Bronchial epithelial cell (primary cell): Measurements from ENCODE around the gene LIMS2. TPM values are rescaled to one million over a fixed set of nuclear protein-coding genes. Genes with fewer than 3 reads are reported as not detected.

Experiments used
- DNase-seq: peaks from one replicate; pipeline ENCODE4 v3.0.0-alpha.2; 2010; ENCODE audit warnings: low read depth
- FAIRE-seq: peaks from 2 replicates; lab custom pipeline; 2011; peaks lifted over from hg19 to GRCh38; lab: Jason Lieb, UNC
- H3K27me3 ChIP-seq: 2 replicates; pipeline ENCODE4 v1.5.1; 2011; ENCODE audit warnings: low read length; ENCODE audit not compliant: control insufficient read depth, insufficient read depth
- H3K36me3 ChIP-seq: 2 replicates; pipeline ENCODE4 v1.5.1; 2011; ENCODE audit warnings: low read length; ENCODE audit not compliant: control insufficient read depth, insufficient read depth
- H3K4me3 ChIP-seq: 2 replicates; pipeline ENCODE4 v1.5.1; 2011; ENCODE audit warnings: mild to moderate bottlenecking, low read depth, low read length, control low read depth
- total RNA-seq: library from RNA; depleted of rRNA; stranded (reverse); fragments of >200 nt; gene quantifications from 2 replicates; pipeline ENCODE4 v1.2.1, GENCODE V29; 2014
- TF ChIP-seq, protein P1 (sequence below): IDR thresholded peaks from 2 replicates; pipeline ENCODE4 v1.5.1; 2011; ENCODE audit warnings: mild to moderate bottlenecking, moderate library complexity, low read length, control low read depth, inconsistent platforms; ENCODE audit not compliant: insufficient read depth, severe bottlenecking

LIMS2 gene
- total RNA-seq, 1 donor from 2014 or later, result 0.79 TPM

DNA sequence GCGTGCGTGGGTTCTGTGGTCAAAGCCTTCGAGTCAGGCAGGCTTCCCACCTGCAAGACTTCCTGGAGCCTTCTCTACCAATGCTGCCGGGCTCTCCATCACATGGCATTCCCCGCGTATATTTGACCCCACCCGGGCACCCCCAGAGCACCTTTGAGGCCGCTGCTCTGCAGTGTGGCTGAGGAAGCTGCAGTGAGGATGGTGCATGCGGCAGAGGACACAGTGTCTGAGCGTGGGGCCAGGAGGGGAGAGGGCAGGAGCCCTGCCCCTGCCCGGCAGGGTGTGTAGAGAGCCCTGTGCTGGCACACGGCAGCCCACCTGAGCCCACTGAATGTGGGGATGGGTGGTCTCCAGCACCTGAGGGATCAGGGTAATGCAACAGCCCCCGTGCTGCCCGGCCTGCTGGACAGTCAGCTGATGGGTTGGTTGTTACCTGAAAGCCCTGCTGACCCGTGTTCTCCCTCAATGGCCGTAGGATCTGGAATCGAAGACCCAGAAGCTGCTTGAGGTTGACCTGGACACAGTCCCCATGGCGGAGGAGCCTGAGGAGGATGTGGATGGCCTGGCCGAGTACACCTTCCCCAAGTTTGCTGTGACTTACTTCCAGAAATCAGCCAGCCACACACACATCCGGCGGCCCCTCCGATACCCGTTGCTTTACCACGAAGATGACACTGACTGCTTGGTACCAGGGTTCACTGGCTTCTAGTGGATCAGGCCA lies 66.1 kb downstream of the LIMS2 start:
- Histone ChIP-seq H3K27me3 (no peaks in the 10 kb centered on the region), H3K36me3 (no peaks in the 10 kb centered on the region), H3K4me3 (no peak overlapping the region)
- TF ChIP-seq, protein P1, sequence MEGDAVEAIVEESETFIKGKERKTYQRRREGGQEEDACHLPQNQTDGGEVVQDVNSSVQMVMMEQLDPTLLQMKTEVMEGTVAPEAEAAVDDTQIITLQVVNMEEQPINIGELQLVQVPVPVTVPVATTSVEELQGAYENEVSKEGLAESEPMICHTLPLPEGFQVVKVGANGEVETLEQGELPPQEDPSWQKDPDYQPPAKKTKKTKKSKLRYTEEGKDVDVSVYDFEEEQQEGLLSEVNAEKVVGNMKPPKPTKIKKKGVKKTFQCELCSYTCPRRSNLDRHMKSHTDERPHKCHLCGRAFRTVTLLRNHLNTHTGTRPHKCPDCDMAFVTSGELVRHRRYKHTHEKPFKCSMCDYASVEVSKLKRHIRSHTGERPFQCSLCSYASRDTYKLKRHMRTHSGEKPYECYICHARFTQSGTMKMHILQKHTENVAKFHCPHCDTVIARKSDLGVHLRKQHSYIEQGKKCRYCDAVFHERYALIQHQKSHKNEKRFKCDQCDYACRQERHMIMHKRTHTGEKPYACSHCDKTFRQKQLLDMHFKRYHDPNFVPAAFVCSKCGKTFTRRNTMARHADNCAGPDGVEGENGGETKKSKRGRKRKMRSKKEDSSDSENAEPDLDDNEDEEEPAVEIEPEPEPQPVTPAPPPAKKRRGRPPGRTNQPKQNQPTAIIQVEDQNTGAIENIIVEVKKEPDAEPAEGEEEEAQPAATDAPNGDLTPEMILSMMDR, result no peak
- no peak for DNase-seq
- no peak for FAIRE-seq

DNA sequence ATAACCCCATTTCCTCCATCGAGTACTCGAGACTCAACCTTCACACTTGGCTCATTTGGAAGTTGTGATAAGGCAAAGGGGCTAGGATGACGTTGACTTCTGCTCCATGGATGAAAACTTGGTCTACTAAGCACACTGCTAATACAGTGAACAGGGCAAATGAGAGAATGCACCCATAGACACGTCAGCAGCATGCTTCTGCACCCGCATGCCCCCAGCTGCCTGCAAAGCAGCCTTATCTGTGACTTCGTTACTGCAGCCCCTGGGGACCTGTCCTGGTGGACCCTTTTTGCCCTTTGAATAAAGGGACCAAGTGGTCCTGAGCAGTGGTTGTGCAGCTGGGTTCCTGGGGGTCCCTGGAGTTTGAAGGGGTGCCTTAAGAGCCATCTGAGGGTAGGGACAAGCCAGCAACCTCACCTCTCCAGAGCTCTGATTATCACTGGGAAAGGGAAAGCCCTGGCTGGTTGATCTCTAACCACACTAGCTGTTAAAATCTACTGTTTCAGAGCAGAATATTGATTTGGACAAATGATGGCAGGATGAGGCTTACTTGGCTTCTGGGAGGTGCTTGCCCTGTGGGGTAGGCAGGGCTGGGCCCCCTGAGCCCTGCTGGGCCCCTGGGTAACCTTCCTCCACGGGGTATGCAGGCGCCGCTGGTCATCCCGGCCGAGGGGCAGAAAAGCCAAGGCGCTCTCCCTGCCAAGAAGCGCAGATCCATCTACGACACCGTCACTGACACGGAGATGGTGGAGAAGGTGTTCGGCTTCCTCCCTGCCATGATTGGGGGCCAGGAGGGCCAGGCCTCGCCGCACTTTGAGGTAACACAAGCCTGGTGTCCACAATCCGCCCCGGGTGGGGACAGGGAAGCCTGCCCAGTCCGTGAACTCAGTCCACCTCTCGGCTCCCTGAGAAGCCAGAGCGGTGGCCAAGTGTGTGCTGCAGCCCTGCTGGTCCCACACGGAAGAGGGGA lies 67.0 kb downstream of the LIMS2 start:
- FAIRE-seq, result no peak
- DNase-seq, result no peak

DNA sequence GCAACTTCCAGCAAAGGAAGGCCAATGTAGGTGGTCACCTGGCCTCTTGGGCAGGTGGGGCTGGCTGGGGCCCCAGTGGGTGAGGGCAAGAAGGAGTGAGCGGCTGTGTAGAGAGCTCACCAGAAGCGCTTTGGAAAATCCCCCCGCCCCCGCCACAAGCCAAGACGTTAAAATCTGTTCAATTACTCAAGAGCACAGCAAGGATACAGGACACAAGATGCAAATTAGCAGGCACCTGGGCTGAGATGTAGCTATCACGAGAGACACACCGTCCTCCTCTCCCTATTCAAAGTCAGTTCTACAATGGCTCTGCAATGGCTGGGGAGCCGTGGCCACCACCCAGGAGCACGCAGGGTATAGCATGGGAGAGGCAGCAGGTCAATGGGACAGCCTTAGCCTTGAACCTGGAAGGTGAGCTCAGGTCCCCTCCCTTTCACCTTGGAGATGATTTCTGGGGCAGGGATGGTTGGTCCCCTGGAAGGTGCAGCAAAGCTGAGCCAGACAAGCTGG lies 67.9 kb downstream of the LIMS2 start:
- no peak overlapping the region for H3K4me3 ChIP-seq
- FAIRE-seq (no peak), DNase-seq (no peak)
- TF ChIP-seq, protein P1, result no peak
- no peaks in the 10 kb centered on the region for H3K36me3 ChIP-seq
- H3K27me3 ChIP-seq, result no peaks in the 10 kb centered on the region

More for the DNA sequence above, 67.0 kb downstream of the LIMS2 start:
- Histone ChIP-seq H3K4me3 (no peak overlapping the region), H3K27me3 (no peaks in the 10 kb centered on the region), H3K36me3 (no peaks in the 10 kb centered on the region)
- TF ChIP-seq, protein P1, result no peak

DNA sequence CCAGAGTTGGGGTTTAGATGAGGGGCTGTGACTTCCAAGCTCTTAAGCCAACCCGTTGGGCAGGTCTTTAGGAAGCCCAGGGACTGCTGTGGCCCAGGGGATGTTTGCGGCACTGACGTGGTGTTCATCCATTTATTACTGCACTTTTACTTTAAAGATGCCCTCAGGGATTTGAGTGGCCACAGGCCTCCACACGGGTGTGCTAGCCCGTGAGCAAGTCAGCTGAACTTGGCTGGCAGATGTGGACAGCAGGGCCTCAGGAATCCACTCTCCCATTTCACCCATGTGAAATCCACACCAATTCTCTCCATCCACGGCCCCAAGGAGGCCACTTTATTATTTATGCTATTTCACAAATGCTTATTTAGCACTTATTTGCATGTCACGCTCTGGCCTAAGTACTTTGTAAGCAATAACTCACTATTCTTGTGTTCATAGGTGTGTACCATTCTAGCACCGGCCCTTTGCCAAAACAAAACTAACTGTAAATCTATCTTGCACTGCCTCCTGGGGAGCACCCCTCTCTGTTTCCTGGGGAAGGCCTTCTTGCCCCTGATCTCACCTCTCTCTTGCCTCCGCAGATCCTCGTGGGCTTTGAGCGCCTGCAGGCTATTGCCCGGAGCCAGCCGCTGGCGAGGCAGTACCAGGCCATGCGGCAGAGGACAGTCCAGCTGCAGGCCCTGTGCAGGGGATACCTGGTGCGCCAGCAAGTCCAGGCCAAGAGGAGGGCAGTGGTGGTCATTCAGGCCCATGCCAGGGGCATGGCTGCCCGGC lies 68.5 kb downstream of the LIMS2 start:
- FAIRE-seq (no peak), DNase-seq (no peak)
- TF ChIP-seq, protein P1, result no peak
- H3K27me3 ChIP-seq, result no peaks in the 10 kb centered on the region
- no peaks in the 10 kb centered on the region for H3K36me3 ChIP-seq
- no peak overlapping the region for H3K4me3 ChIP-seq

DNA sequence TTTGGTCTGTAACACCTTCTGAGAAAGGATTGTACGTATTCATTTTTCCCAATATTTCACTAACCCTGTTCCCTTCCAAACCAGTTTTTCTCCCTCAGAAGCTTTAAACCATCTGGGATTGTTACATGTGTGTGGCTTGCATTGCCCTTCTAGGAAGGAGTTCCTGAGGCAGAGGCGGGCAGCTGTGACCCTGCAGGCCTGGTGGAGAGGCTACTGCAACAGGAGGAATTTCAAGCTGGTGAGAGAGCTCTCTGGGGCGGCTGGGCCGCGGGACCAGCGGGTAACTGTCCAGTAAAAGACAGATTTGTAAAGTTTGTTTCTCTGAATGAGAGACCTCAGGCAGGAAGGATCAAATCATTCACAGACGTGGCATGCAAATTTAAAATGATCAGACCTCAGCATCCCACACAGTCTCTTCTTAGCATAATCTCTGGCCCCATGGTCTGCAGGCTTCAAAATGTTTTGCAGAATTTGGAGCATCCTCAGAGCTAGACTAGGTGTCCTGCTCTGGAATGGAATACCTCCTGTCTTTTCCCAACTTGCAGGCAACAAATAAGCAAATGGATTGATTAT lies 69.6 kb downstream of the LIMS2 start:
- no peaks in the 10 kb centered on the region for H3K36me3 ChIP-seq
- no peak overlapping the region for H3K4me3 ChIP-seq
- DNase-seq (no peak), FAIRE-seq (no peak)
- no peaks in the 10 kb centered on the region for H3K27me3 ChIP-seq
- TF ChIP-seq, protein P1, result no peak
